Measurements from ENCODE around the gene PTPN1.

DNA sequence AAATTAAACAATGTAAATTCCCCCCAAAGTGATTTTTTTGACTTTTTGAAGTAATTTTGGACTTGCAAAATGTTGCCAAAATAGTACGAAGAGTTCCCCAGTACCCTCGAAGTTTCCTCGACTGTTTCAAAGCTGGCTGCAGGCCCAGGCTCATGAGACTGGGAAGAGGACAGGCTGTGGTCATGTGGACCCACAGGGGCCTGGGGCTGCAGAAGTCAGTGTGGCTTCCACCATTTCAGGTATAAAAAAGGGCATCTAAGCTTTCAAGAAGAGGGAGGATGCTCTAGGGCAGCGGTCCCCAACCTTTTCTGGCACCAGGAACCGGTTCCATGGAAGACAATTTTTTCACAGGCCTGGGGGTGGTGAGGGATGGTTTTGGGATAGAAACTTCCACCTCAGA is 75.0 kb downstream of the PTPN1 start:
- TF ChIP-seq, protein P1, sequence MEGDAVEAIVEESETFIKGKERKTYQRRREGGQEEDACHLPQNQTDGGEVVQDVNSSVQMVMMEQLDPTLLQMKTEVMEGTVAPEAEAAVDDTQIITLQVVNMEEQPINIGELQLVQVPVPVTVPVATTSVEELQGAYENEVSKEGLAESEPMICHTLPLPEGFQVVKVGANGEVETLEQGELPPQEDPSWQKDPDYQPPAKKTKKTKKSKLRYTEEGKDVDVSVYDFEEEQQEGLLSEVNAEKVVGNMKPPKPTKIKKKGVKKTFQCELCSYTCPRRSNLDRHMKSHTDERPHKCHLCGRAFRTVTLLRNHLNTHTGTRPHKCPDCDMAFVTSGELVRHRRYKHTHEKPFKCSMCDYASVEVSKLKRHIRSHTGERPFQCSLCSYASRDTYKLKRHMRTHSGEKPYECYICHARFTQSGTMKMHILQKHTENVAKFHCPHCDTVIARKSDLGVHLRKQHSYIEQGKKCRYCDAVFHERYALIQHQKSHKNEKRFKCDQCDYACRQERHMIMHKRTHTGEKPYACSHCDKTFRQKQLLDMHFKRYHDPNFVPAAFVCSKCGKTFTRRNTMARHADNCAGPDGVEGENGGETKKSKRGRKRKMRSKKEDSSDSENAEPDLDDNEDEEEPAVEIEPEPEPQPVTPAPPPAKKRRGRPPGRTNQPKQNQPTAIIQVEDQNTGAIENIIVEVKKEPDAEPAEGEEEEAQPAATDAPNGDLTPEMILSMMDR (conservative IDR thresholded peaks at IDR 0.05; ENCODE audit: low read length): no peak
- TF ChIP-seq EZH2phosphoT487 (IDR thresholded peaks at IDR 0.05; ENCODE audit: borderline replicate concordance): no peak
